ENCODE results near the gene GGT7. TPM values are rescaled to one million over a fixed set of nuclear protein-coding genes. Genes with fewer than 3 reads are reported as not detected.

The GGT7 gene
- total RNA-seq, 1 donor from 2014 or later = 13.7 TPM

DNA sequence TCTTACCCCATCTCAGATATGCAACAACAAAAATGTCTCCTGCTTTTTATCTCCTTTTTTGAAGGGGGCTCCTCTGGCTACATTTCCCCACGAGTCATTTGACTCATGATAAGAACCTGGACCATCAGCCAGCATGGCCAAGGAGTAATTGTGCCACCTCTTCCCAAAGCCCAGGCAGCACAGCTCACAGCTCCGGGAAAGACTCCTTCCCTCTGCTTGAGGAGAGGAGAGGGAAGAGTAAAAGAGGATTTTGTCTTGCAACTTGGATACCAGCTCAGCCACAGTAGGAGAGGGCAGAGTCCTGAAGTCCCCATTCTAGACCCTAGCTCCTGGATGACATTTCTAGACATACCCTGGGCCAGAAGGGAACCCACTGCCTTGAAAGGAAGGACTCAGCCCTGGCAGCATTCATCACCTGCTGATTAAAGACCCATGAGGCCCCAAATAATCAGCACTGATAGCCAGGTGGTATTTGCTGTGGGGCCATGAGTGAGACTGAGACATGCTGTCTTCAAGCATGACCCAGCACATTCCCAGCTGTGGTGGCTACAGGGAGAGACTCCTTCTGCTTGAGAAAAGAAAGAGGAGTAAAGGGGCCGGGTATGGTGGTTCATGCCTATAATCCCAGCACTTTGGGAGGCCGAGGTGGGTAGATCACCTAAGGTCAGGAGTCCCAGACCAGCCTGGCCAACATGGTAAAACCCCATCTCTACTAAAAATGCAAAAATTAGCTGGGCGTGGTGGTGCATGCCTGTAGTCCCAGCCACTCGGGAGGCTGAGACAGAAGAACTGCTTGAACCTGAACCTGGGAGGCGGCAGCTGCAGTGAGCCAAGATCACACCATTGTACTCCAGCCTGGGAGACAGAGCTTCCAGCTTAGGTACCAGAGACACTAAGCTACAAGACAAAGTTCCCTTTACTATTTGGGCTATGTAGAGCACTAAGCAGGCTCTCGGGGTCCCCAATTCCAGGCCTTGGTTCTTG is 75.4 kb downstream of the GGT7 start:
- peaks cover 6% of the 10 kb centered on the region for H3K36me3 Mint-ChIP-seq (ENCODE audit: low read depth)

More for the DNA sequence above, 75.4 kb downstream of the GGT7 start:
- no peak for DNase-seq (ENCODE audit: low spot score)
- Mint-ChIP-seq H3K4me1 (ENCODE audit: low read depth) (peaks cover 14% of the 10 kb centered on the region), H3K4me3 (no peak overlapping the region), H3K27me3 (ENCODE audit: insufficient read depth) (no peaks in the 10 kb centered on the region), H3K9me3 (no peaks in the 10 kb centered on the region), H3K27ac (no peak overlapping the region)
- intact Hi-C loops (cut with micrococcal nuclease) = no loop called here

Other genes with a start within 250 kb of the GGT7 start
- 24.8 and 25.9 TPM in 2 replicates for gene PIGU, start 195.8 kb downstream of the GGT7 start, total RNA-seq
- gene TP53INP2, start 168.5 kb downstream of the GGT7 start, total RNA-seq = 3.2 and 3.5 TPM in 2 replicates
- gene NCOA6, start 47.2 kb downstream of the GGT7 start, total RNA-seq = 25.5 and 29.1 TPM in 2 replicates
- 38.0 and 45.3 TPM in 2 replicates for gene ACSS2, start 3.8 kb upstream of the GGT7 start, total RNA-seq
- 64.1 and 68.0 TPM in 2 replicates for gene GSS, start 83.0 kb upstream of the GGT7 start, total RNA-seq
- 0.20 and 0.44 TPM in 2 replicates for gene MYH7B, start 83.0 kb upstream of the GGT7 start, total RNA-seq
- gene TRPC4AP, start 220.0 kb upstream of the GGT7 start, total RNA-seq = 53.9 and 54.0 TPM in 2 replicates